IMR-90 (cell line): ENCODE data around the gene TBC1D4. TPM values are rescaled to one million over a fixed set of nuclear protein-coding genes. Genes with fewer than 3 reads are reported as not detected.

Source experiments
- ATAC-seq: fragments of 200-7000 bp; cut with Tn5 transposase; 2 replicates; pipeline ENCODE4 v1.9.1; 2020; ENCODE audit warnings: low read depth, mild to moderate bottlenecking, moderate library complexity
- BruUV-seq: library from RNA; stranded (reverse); fragments of 400-500 nt; replicated peaks from 2 replicates; lab custom pipeline; 2021; lab: Mats Ljungman, UMichigan
- CTCF ChIA-PET: fragments of 300-600 bp; formaldehyde crosslinking; extraction: SDS; loops from one replicate; lab custom pipeline; 2021; ENCODE audit warnings: antibody characterized with exemption; lab: Yijun Ruan, JAX
- POLR2A ChIA-PET: fragments of 300-600 bp; sonication (Branson Sonifier 250); formaldehyde crosslinking; loops from one replicate; lab custom pipeline; 2022; ENCODE audit warnings: antibody characterized with exemption; ENCODE audit not compliant: unreplicated experiment; lab: Charles Lee
- DNase-seq: peaks from one replicate; pipeline ENCODE4 v3.0.0; 2013
- H2AFZ ChIP-seq: replicated peaks from 2 replicates; pipeline ENCODE3; 2013; ENCODE audit warnings: low read length, mild to moderate bottlenecking; ENCODE audit not compliant: poor library complexity
- H2AK5ac ChIP-seq: 2 replicates; pipeline ENCODE4 v1.6.1; 2013; ENCODE audit warnings: low read depth, low read length, inconsistent platforms
- H2AK9ac ChIP-seq: replicated peaks from 2 replicates; pipeline ENCODE3; 2013; ENCODE audit warnings: mild to moderate bottlenecking, low read depth, low read length, moderate library complexity; ENCODE audit not compliant: poor library complexity
- H2BK120ac ChIP-seq: 2 replicates; pipeline ENCODE4 v1.6.1; 2013; ENCODE audit warnings: low read depth, low read length, inconsistent platforms
- H2BK15ac ChIP-seq: 3 replicates; pipeline ENCODE4 v1.6.1; 2013; ENCODE audit warnings: low read depth, low read length, inconsistent platforms
- H2BK20ac ChIP-seq: 2 replicates; pipeline ENCODE4 v1.6.1; 2013; ENCODE audit warnings: low read depth, mild to moderate bottlenecking, inconsistent platforms, low read length, moderate library complexity
- H2BK5ac ChIP-seq: 2 replicates; pipeline ENCODE4 v1.6.1; 2013; ENCODE audit warnings: mild to moderate bottlenecking, low read depth, low read length, inconsistent platforms; ENCODE audit not compliant: poor library complexity, severe bottlenecking
- H3K14ac ChIP-seq: replicated peaks from 2 replicates; pipeline ENCODE4 v1.6.1; 2013; ENCODE audit warnings: low read depth, low read length, inconsistent platforms
- H3K18ac ChIP-seq: 2 replicates; pipeline ENCODE4 v1.6.1; 2013; ENCODE audit warnings: low read depth, low read length, control low read depth
- H3K23ac ChIP-seq: 2 replicates; pipeline ENCODE4 v1.6.1; 2013; ENCODE audit warnings: low read depth, low read length, inconsistent platforms
- H3K27ac ChIP-seq: 2 replicates; pipeline ENCODE4 v1.5.1; 2013; ENCODE audit warnings: mild to moderate bottlenecking, control low read depth, low read length; ENCODE audit not compliant: insufficient read depth
- H3K27me3 ChIP-seq: 2 replicates; pipeline ENCODE4 v1.6.1; 2013; ENCODE audit warnings: low read length; ENCODE audit not compliant: control insufficient read depth, insufficient read depth
- H3K36me3 ChIP-seq: 2 replicates; pipeline ENCODE4 v1.6.1; 2013; ENCODE audit warnings: low read length, mixed read lengths; ENCODE audit not compliant: control insufficient read depth, insufficient read depth
- H3K4ac ChIP-seq: 2 replicates; pipeline ENCODE4 v1.6.1; 2013; ENCODE audit warnings: low read depth, low read length, inconsistent platforms
- H3K4me1 ChIP-seq: 2 replicates; pipeline ENCODE4 v1.6.1; 2013; ENCODE audit warnings: low read length, mixed read lengths; ENCODE audit not compliant: control insufficient read depth, insufficient read depth
- H3K4me2 ChIP-seq: 2 replicates; pipeline ENCODE4 v1.6.1; 2013; ENCODE audit warnings: low read depth, mild to moderate bottlenecking, control low read depth, low read length, moderate library complexity
- H3K4me3 ChIP-seq: 2 replicates; pipeline ENCODE4 v1.5.1; 2013; ENCODE audit warnings: low read depth, mild to moderate bottlenecking, control low read depth, low read length, moderate library complexity; ENCODE audit not compliant: insufficient read depth
- H3K56ac ChIP-seq: 2 replicates; pipeline ENCODE4 v1.6.1; 2013; ENCODE audit warnings: low read length, inconsistent platforms; ENCODE audit not compliant: insufficient read depth; ENCODE audit errors: extremely low read depth
- H3K79me1 ChIP-seq, 2 experiments: 2 replicates each; pipeline ENCODE4 v1.6.1; 2013; ENCODE audit warnings: low read length in 2 of 2, inconsistent platforms in 1 of 2, low read depth in 1 of 2
- H3K9ac ChIP-seq: 2 replicates; pipeline ENCODE4 v1.6.1; 2013; ENCODE audit warnings: low read depth, low read length, control low read depth
- H3K9me1 ChIP-seq: 2 replicates; pipeline ENCODE4 v1.6.1; 2013; ENCODE audit warnings: low read length, inconsistent platforms; ENCODE audit not compliant: insufficient read depth
- H3K9me3 ChIP-seq: 2 replicates; pipeline ENCODE4 v1.6.1; 2013; ENCODE audit warnings: low read length; ENCODE audit not compliant: control insufficient read depth, insufficient read depth
- H4K20me1 ChIP-seq: 2 replicates; pipeline ENCODE4 v1.6.1; 2013; ENCODE audit warnings: low read length, inconsistent platforms; ENCODE audit not compliant: insufficient read depth
- H4K5ac ChIP-seq: 2 replicates; pipeline ENCODE4 v1.6.1; 2013; ENCODE audit warnings: mild to moderate bottlenecking, low read depth, low read length, control low read depth
- H4K8ac ChIP-seq, 2 experiments: 2 replicates each; pipeline ENCODE4 v1.6.1; 2013; ENCODE audit warnings: low read depth in 2 of 2, low read length in 2 of 2, control low read depth in 1 of 2, inconsistent platforms in 1 of 2
- H4K91ac ChIP-seq: 2 replicates; pipeline ENCODE4 v1.6.1; 2013; ENCODE audit warnings: low read depth, low read length, inconsistent platforms; ENCODE audit not compliant: insufficient read depth
- BHLHE40 ChIP-seq: fragments of 150-350 bp; IDR thresholded peaks from 2 replicates; pipeline ENCODE4 v1.6.1; 2016; ENCODE audit warnings: mild to moderate bottlenecking, low read depth, low read length
- FOS ChIP-seq: fragments of 150-350 bp; IDR thresholded peaks from 2 replicates; pipeline ENCODE4 v1.6.1; 2016; ENCODE audit warnings: low read depth, low read length
- MXI1 ChIP-seq: IDR thresholded peaks from 2 replicates; pipeline ENCODE4 v1.6.1; 2012; ENCODE audit warnings: low read depth, mild to moderate bottlenecking, low read length, moderate library complexity, borderline replicate concordance
- NFE2L2 ChIP-seq: fragments of 150-350 bp; IDR thresholded peaks from 2 replicates; pipeline ENCODE4 v1.6.1; 2016; ENCODE audit warnings: low read depth, mild to moderate bottlenecking, low read length
- RAD21 ChIP-seq: IDR thresholded peaks from 2 replicates; pipeline ENCODE4 v1.6.1; 2012; ENCODE audit warnings: low read length, improper control_type of control experiment
- RCOR1 ChIP-seq: IDR thresholded peaks from 2 replicates; pipeline ENCODE4 v1.6.1; 2012; ENCODE audit warnings: mild to moderate bottlenecking, low read length, improper control_type of control experiment; ENCODE audit not compliant: insufficient replicate concordance
- RFX5 ChIP-seq: IDR thresholded peaks from 2 replicates; pipeline ENCODE4 v1.8.0; 2012; ENCODE audit warnings: low read depth, mild to moderate bottlenecking, low read length, moderate library complexity
- SMC3 ChIP-seq: fragments of 150-350 bp; IDR thresholded peaks from 2 replicates; pipeline ENCODE4 v1.6.1; 2016; ENCODE audit warnings: low read depth, mild to moderate bottlenecking, antibody characterized with exemption, low read length, moderate library complexity
- WGBS, 2 experiments: methylation state at CpG; one replicate each; pipeline versions ENCODE4 v1.1.5 to v1.1.7; 2013; ENCODE audit warnings: missing lambda C conversion rate in 2 of 2; ENCODE audit not compliant: insufficient read length in 1 of 2; ENCODE audit errors: extremely low coverage in 2 of 2; 5-methylcytosine and 5-hydroxymethylcytosine counted together
- dilution Hi-C: fragments of 300-500 bp; cut with HindIII; formaldehyde crosslinking; loops from one replicate; pipeline ENCODE4 v1.14.3; 2018; ENCODE audit warnings: low sequenced_read_pairs; ENCODE audit not compliant: unreplicated experiment
- in situ Hi-C: fragments of 300-500 bp; cut with MboI; formaldehyde crosslinking; loops from 3 replicates; pipeline ENCODE4 v1.14.3; 2019; ENCODE audit warnings: low sequenced_read_pairs, inconsistent platforms, mixed read lengths
- intact Hi-C: fragments of 100-400 bp; cut with micrococcal nuclease; formaldehyde crosslinking; loops from 2 replicates; pipeline ENCODE4 v1.10.0; 2022
- polyA plus RNA-seq, 3 experiments: library from polyadenylated mRNA; depleted of rRNA; stranded (reverse); fragments of >200 nt; gene quantifications; 2 replicates each; pipeline ENCODE4 v1.2.3, GENCODE V29; 2012; ENCODE audit warnings: low replicate concordance in 1 of 3
- total RNA-seq: library from RNA; depleted of rRNA; stranded (reverse); fragments of >200 nt; gene quantifications from 2 replicates; pipeline ENCODE4 v1.2.3, GENCODE V29; 2012
- TF ChIP-seq, protein P1 (sequence below): fragments of 150-350 bp; IDR thresholded peaks from 2 replicates; pipeline ENCODE4 v1.6.1; 2017; ENCODE audit warnings: mild to moderate bottlenecking, antibody characterized with exemption, low read length, low read depth
- TF ChIP-seq, protein P2 (sequence below): fragments of 150-350 bp; IDR thresholded peaks from 2 replicates; pipeline ENCODE4 v1.6.1; 2016; ENCODE audit warnings: low read depth, mild to moderate bottlenecking, low read length, moderate library complexity, borderline replicate concordance

The TBC1D4 gene
- total and polyA plus RNA-seq, 2 of the 4 experiments (the other 2 are of a cell fraction): 7.5 to 22.8 TPM

DNA sequence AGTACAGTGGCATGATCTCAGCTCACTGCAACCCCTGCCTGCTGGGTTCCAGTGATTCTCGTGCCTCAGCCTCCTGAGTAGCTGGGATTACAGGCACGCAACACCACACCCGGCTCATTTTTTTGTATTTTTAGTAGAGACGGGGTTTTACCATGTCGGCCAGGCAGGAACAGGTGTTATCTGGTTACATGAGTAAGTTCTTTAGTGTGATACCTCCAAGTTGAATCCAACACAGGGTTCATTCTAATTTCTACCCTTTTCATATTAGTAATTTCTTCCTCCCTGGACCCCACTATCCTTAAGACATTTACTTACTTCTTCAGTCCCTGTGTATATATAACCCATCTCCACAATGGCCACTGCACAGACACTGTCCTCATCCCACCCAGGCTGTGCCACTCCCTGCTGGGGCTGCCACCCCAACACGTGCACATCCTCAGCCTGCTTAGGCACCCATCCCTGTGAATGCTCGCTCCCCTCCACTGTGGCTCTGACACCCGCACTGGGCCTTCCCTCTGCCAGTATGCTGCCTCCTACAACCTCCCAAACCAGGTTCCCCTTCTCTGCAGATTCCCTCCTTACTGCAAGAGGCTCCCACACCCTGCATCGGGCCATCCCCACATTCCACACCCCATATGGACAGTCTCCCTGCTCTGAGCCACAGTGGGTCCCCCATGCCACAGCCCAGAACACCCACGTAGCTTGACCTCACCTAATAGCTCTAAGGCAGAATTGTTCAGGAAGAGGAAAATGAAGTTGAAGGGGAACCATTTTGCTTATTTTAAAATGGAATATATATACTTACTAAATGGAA is 147.1 kb downstream of the TBC1D4 start:
- Histone ChIP-seq H3K9ac (no peak overlapping the region), H2AK5ac (no peak overlapping the region), H4K5ac (no peak overlapping the region), H3K4me2 (no peak overlapping the region), H3K9me3 (no peaks in the 10 kb centered on the region), H2BK120ac (no peak overlapping the region), H2BK15ac (no peak overlapping the region), H4K91ac (no peak overlapping the region), H3K4ac (no peak overlapping the region), H3K27me3 (no peaks in the 10 kb centered on the region), H2AK9ac (no peak overlapping the region), H3K56ac (no peak overlapping the region), H3K36me3 (0 out of 2 replicates have a peak, but pooled peaks cover 2% of the 10 kb centered on the region), H2BK20ac (no peak overlapping the region), H3K9me1 (no peaks in the 10 kb centered on the region), H2AFZ (no peak overlapping the region), H4K8ac (no peak overlapping the region), H3K23ac (no peak overlapping the region), H3K27ac (no peak overlapping the region), H4K20me1 (no peaks in the 10 kb centered on the region), H3K4me3 (no peak overlapping the region), H3K18ac (no peak overlapping the region), H3K79me1 (no peaks in the 10 kb centered on the region), H3K14ac (no peak overlapping the region), H3K4me1 (no peaks in the 10 kb centered on the region), H2BK5ac (no peak overlapping the region)
- intact Hi-C loops: no loop called here
- WGBS, 2 experiments: no CpG with 5 or more reads among the region's 10 CpGs
- ATAC-seq: no peak
- in situ Hi-C loops: no loop called here
- no peak for DNase-seq
- POLR2A ChIA-PET: no interaction called here
- no peak for TF ChIP-seq SMC3
- no peak for TF ChIP-seq RFX5
- TF ChIP-seq, protein P1, sequence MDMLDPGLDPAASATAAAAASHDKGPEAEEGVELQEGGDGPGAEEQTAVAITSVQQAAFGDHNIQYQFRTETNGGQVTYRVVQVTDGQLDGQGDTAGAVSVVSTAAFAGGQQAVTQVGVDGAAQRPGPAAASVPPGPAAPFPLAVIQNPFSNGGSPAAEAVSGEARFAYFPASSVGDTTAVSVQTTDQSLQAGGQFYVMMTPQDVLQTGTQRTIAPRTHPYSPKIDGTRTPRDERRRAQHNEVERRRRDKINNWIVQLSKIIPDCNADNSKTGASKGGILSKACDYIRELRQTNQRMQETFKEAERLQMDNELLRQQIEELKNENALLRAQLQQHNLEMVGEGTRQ: no peak
- TF ChIP-seq BHLHE40: no peak
- TF ChIP-seq NFE2L2: no peak
- no peak for TF ChIP-seq MXI1
- TF ChIP-seq FOS: no peak
- TF ChIP-seq RAD21: no peak
- no peak for TF ChIP-seq RCOR1
- TF ChIP-seq, protein P2, sequence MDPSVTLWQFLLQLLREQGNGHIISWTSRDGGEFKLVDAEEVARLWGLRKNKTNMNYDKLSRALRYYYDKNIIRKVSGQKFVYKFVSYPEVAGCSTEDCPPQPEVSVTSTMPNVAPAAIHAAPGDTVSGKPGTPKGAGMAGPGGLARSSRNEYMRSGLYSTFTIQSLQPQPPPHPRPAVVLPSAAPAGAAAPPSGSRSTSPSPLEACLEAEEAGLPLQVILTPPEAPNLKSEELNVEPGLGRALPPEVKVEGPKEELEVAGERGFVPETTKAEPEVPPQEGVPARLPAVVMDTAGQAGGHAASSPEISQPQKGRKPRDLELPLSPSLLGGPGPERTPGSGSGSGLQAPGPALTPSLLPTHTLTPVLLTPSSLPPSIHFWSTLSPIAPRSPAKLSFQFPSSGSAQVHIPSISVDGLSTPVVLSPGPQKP: no peak
- BruUV-seq: no TSS peak
- CTCF ChIA-PET: no interaction called here
- dilution Hi-C loops: no loop called here
